Astrocyte (in vitro differentiated cells and primary cell): ENCODE data around the gene CHMP3. TPM values are rescaled to one million over a fixed set of nuclear protein-coding genes. Genes with fewer than 3 reads are reported as not detected.

Experiments
- DNase-seq: peaks from one replicate; pipeline ENCODE4 v3.0.0-alpha.2; 2010; ENCODE audit warnings: low read depth
- FAIRE-seq: peaks from 2 replicates; lab custom pipeline; 2011; peaks lifted over from hg19 to GRCh38; lab: Jason Lieb, UNC
- H2AFZ ChIP-seq: 2 replicates; pipeline ENCODE4 v1.6.0; 2012; ENCODE audit warnings: low read depth, low read length, inconsistent platforms
- H3K27ac ChIP-seq: 2 replicates; pipeline ENCODE4 v1.5.1; 2011; ENCODE audit warnings: low read depth, low read length, inconsistent platforms
- H3K27me3 ChIP-seq: 2 replicates; pipeline ENCODE4 v1.6.0; 2011; ENCODE audit warnings: low read length, inconsistent platforms; ENCODE audit not compliant: insufficient read depth
- H3K36me3 ChIP-seq: 2 replicates; pipeline ENCODE4 v1.5.1; 2011; ENCODE audit warnings: low read length, inconsistent platforms; ENCODE audit not compliant: insufficient read depth
- H3K4me1 ChIP-seq: 2 replicates; pipeline ENCODE4 v1.5.1; 2011; ENCODE audit warnings: low read length, inconsistent platforms; ENCODE audit not compliant: insufficient read depth
- H3K4me2 ChIP-seq: 2 replicates; pipeline ENCODE4 v1.6.0; 2012; ENCODE audit warnings: low read length, inconsistent platforms
- H3K4me3 ChIP-seq: 2 replicates; pipeline ENCODE4 v1.5.1; 2011; ENCODE audit warnings: low read depth, mild to moderate bottlenecking, low read length, inconsistent platforms; ENCODE audit not compliant: insufficient read depth
- H3K79me2 ChIP-seq: 2 replicates; pipeline ENCODE4 v1.6.0; 2012; ENCODE audit warnings: mild to moderate bottlenecking, low read length, inconsistent platforms; ENCODE audit not compliant: insufficient read depth
- H3K9ac ChIP-seq: 2 replicates; pipeline ENCODE4 v1.6.0; 2012; ENCODE audit warnings: mild to moderate bottlenecking, low read length, inconsistent platforms
- H3K9me3 ChIP-seq: 2 replicates; pipeline ENCODE4 v1.5.1; 2012; ENCODE audit warnings: low read depth, mild to moderate bottlenecking, low read length, inconsistent platforms; ENCODE audit not compliant: insufficient read depth
- H4K20me1 ChIP-seq: 2 replicates; pipeline ENCODE4 v1.6.0; 2012; ENCODE audit warnings: low read length, inconsistent platforms; ENCODE audit not compliant: insufficient read depth
- H3K27ac Mint-ChIP-seq: one replicate; pipeline ENCODE4 v1.8.0; 2021; ENCODE audit warnings: mild to moderate bottlenecking, mixed read lengths; ENCODE audit not compliant: unreplicated experiment
- H3K27me3 Mint-ChIP-seq: one replicate; pipeline ENCODE4 v1.8.0; 2021; ENCODE audit warnings: low read depth, mixed read lengths; ENCODE audit not compliant: unreplicated experiment
- H3K36me3 Mint-ChIP-seq: one replicate; pipeline ENCODE4 v1.8.0; 2021; ENCODE audit warnings: low read depth, mixed read lengths; ENCODE audit not compliant: unreplicated experiment
- H3K4me1 Mint-ChIP-seq: one replicate; pipeline ENCODE4 v1.8.0; 2021; ENCODE audit warnings: low read depth, mixed read lengths; ENCODE audit not compliant: unreplicated experiment
- H3K4me3 Mint-ChIP-seq: one replicate; pipeline ENCODE4 v1.8.0; 2021; ENCODE audit warnings: mild to moderate bottlenecking, moderate library complexity, mixed read lengths; ENCODE audit not compliant: unreplicated experiment
- H3K9me3 Mint-ChIP-seq: one replicate; pipeline ENCODE4 v1.8.0; 2021; ENCODE audit warnings: mild to moderate bottlenecking, mixed read lengths; ENCODE audit not compliant: unreplicated experiment
- CTCF ChIP-seq: IDR thresholded peaks from 2 replicates; pipeline ENCODE4 v1.5.1; 2011; ENCODE audit warnings: low read depth, mild to moderate bottlenecking, inconsistent platforms, low read length, moderate library complexity; ENCODE audit not compliant: insufficient read depth
- EZH2 ChIP-seq: IDR thresholded peaks from 2 replicates; pipeline ENCODE4 v1.6.1; 2012; ENCODE audit warnings: mild to moderate bottlenecking, low read length, inconsistent platforms; ENCODE audit not compliant: insufficient read depth
- total RNA-seq: library from RNA; stranded (reverse); gene quantifications from 2 replicates; pipeline ENCODE4 v1.2.1, GENCODE V29; 2021

Gene CHMP3
- total RNA-seq, 1 donor from 2014 or later = 91.0 TPM

- Histone ChIP-seq H3K79me2 (peaks cover 17% of the 10 kb centered on the region), H3K27me3 (no peaks in the 10 kb centered on the region), H3K9ac (no peak overlapping the region), H3K4me2 (no peak overlapping the region), H3K4me3 (no peak overlapping the region), H2AFZ (no peak overlapping the region), H3K27ac (no peak overlapping the region), H3K4me1 (peaks cover 4% of the 10 kb centered on the region), H3K9me3 (no peaks in the 10 kb centered on the region), H4K20me1 (no peaks in the 10 kb centered on the region), H3K36me3 (no peaks in the 10 kb centered on the region)
- no peaks in the 10 kb centered on the region for H3K27me3 Mint-ChIP-seq
- DNase-seq = no peak
- peaks cover 7% of the 10 kb centered on the region for H3K4me1 Mint-ChIP-seq
- FAIRE-seq = no peak
- TF ChIP-seq CTCF (no peak), EZH2 (no peak)
- H3K4me3 Mint-ChIP-seq = no peak overlapping the region
- peaks cover 4% of the 10 kb centered on the region for H3K9me3 Mint-ChIP-seq
- no peak overlapping the region for H3K27ac Mint-ChIP-seq
- H3K36me3 Mint-ChIP-seq = peaks cover 2% of the 10 kb centered on the region
Measured at GRCh38 chr2:86566158-86566820, 3.0 kb upstream of the CHMP3 start.

- Histone ChIP-seq H4K20me1 (peaks cover 11% of the 10 kb centered on the region), H3K27ac (peak overlapping the region; percentile 99), H3K4me3 (peak overlapping the region; percentile 79), H3K4me2 (peak overlapping the region; percentile 87), H3K9me3 (no peaks in the 10 kb centered on the region), H3K9ac (peak overlapping the region; percentile 96), H3K4me1 (peaks cover 4% of the 10 kb centered on the region), H2AFZ (peak overlapping the region; percentile 96), H3K79me2 (peaks cover 40% of the 10 kb centered on the region), H3K27me3 (no peaks in the 10 kb centered on the region), H3K36me3 (no peaks in the 10 kb centered on the region)
- Mint-ChIP-seq H3K4me1 (peaks cover 7% of the 10 kb centered on the region), H3K27me3 (no peaks in the 10 kb centered on the region), H3K9me3 (peaks cover 4% of the 10 kb centered on the region), H3K27ac (peak overlapping the region; percentile 98), H3K4me3 (peak overlapping the region; percentile 91), H3K36me3 (peaks cover 2% of the 10 kb centered on the region)
- no peak for FAIRE-seq
- DNase-seq = no peak
- TF ChIP-seq EZH2 (no peak), CTCF (no peak)
Measured at GRCh38 chr2:86563650-86564061, 413 bp upstream of the CHMP3 start.

- no peak for FAIRE-seq
- no peaks in the 10 kb centered on the region for H3K27me3 Mint-ChIP-seq
- peak overlapping the region; percentile 96 for H3K9ac ChIP-seq
- peaks cover 11% of the 10 kb centered on the region for H3K4me1 Mint-ChIP-seq
- H3K4me3 ChIP-seq = peak overlapping the region; percentile 79
- no peaks in the 10 kb centered on the region for H3K9me3 ChIP-seq
- peak overlapping the region; percentile 91 for H3K4me3 Mint-ChIP-seq
- peaks cover 2% of the 10 kb centered on the region for H3K36me3 Mint-ChIP-seq
- DNase-seq = no peak
- no peaks in the 10 kb centered on the region for H3K27me3 ChIP-seq
- peaks cover 51% of the 10 kb centered on the region for H3K79me2 ChIP-seq
- peak overlapping the region; percentile 96 for H2AFZ ChIP-seq
- H3K4me2 ChIP-seq = peak overlapping the region; percentile 87
- H3K27ac ChIP-seq = peak overlapping the region; percentile 99
- peaks cover 19% of the 10 kb centered on the region for H4K20me1 ChIP-seq
- H3K36me3 ChIP-seq = no peaks in the 10 kb centered on the region
- peaks cover 4% of the 10 kb centered on the region for H3K4me1 ChIP-seq
- TF ChIP-seq CTCF = no peak
- no peak for TF ChIP-seq EZH2
- H3K27ac Mint-ChIP-seq = peak overlapping the region; percentile 98
- H3K9me3 Mint-ChIP-seq = peaks cover 4% of the 10 kb centered on the region
Measured at GRCh38 chr2:86562485-86562921, 740 bp downstream of the CHMP3 start.
